Chondrocyte (in vitro differentiated cells): ENCODE data around the gene SKAP1. TPM values are rescaled to one million over a fixed set of nuclear protein-coding genes. Genes with fewer than 3 reads are reported as not detected.
"Not testable (repeated sequence)": the region's sequence is repeated elsewhere in the genome, so short reads cannot be mapped to it uniquely, and the experiment has no call there.

Experiments used
- DNase-seq: peaks from one replicate; pipeline ENCODE4 v3.0.0; 2021; ENCODE audit warnings: mixed read lengths, low spot score
- H3K27ac Mint-ChIP-seq: one replicate; pipeline ENCODE4 v1.8.0; 2021; ENCODE audit warnings: mild to moderate bottlenecking, moderate library complexity, mixed read lengths; ENCODE audit not compliant: unreplicated experiment
- H3K27me3 Mint-ChIP-seq: 2 replicates; pipeline ENCODE4 v1.8.0; 2021; ENCODE audit warnings: low read depth, mixed read lengths
- H3K36me3 Mint-ChIP-seq: 2 replicates; pipeline ENCODE4 v1.8.0; 2021; ENCODE audit warnings: low read depth, mixed read lengths
- H3K4me1 Mint-ChIP-seq: 2 replicates; pipeline ENCODE4 v1.8.0; 2021; ENCODE audit warnings: low read depth, mild to moderate bottlenecking, mixed read lengths
- H3K4me3 Mint-ChIP-seq: one replicate; pipeline ENCODE4 v1.8.0; 2021; ENCODE audit warnings: mild to moderate bottlenecking, moderate library complexity, mixed read lengths; ENCODE audit not compliant: unreplicated experiment
- H3K9me3 Mint-ChIP-seq: 2 replicates; pipeline ENCODE4 v1.8.0; 2021; ENCODE audit warnings: low read depth, mixed read lengths
- CTCF ChIP-seq: fragments of 200-600 bp; sonication (generic); IDR thresholded peaks from 2 replicates; pipeline ENCODE4 v1.5.0; 2021; ENCODE audit warnings: antibody characterized with exemption, mild to moderate bottlenecking, moderate library complexity
- total RNA-seq: library from RNA; stranded (reverse); gene quantifications from 3 replicates; pipeline ENCODE4 v1.2.1, GENCODE V29; 2021

SKAP1 gene
- total RNA-seq, 1 donor from 2014 or later: not detected

- DNase-seq: no peak
- no peaks in the 10 kb centered on the region for H3K4me1 Mint-ChIP-seq
- TF ChIP-seq CTCF: no peak
- H3K27ac Mint-ChIP-seq: no peak overlapping the region
- H3K36me3 Mint-ChIP-seq: no peaks in the 10 kb centered on the region
- H3K27me3 Mint-ChIP-seq: peaks cover 34% of the 10 kb centered on the region
- no peaks in the 10 kb centered on the region for H3K9me3 Mint-ChIP-seq
- H3K4me3 Mint-ChIP-seq: no peak overlapping the region
These were observed 183.0 kb downstream of the SKAP1 start for GRCh38 chr17:48247038-48247437.

GRCh38 chr17:48246612-48247011, 183.4 kb downstream of the SKAP1 start:
- no peaks in the 10 kb centered on the region for H3K4me1 Mint-ChIP-seq
- no peaks in the 10 kb centered on the region for H3K36me3 Mint-ChIP-seq
- H3K4me3 Mint-ChIP-seq: no peak overlapping the region
- H3K9me3 Mint-ChIP-seq: no peaks in the 10 kb centered on the region
- DNase-seq: no peak
- no peak for TF ChIP-seq CTCF
- H3K27ac Mint-ChIP-seq: no peak overlapping the region
- H3K27me3 Mint-ChIP-seq: peaks cover 31% of the 10 kb centered on the region

GRCh38 chr17:48245465-48246033, 184.5 kb downstream of the SKAP1 start:
- not testable (repeated sequence) for H3K4me3 Mint-ChIP-seq, H3K4me1 Mint-ChIP-seq, DNase-seq, H3K27ac Mint-ChIP-seq, H3K36me3 Mint-ChIP-seq, H3K9me3 Mint-ChIP-seq
- peaks cover 21% of the 10 kb centered on the region for H3K27me3 Mint-ChIP-seq

GRCh38 chr17:48244814-48245213, 185.2 kb downstream of the SKAP1 start:
- no peak for DNase-seq
- Mint-ChIP-seq H3K27me3 (peaks cover 21% of the 10 kb centered on the region), H3K4me1 (peaks cover 15% of the 10 kb centered on the region)

DNA sequence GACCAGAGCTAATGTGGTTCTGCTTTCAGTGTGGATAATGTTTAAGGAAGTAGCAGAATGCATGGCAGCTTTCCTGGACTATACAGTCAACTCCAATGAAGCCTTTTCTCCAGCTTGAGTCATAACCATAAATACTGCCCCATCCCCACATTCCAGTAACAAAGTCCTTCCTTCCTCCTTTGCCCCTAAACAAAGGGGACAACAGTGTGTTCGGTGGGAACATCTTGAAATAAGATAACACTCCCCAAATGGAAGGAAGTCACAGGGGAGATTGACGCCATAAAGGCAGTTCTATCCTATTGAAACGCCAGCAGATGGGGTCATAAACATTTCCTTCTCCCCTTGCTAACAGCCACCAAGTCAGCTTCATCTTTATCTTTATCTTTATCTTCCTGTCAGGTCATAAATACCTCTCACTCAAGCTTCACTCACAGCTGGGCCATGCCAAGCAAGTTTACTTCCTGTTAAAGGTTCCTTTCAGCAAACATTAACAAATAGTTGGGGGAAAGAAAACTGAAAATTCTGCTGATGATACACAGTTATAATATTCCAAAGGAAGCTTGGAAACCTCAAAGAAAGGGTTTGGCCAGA, 185.8 kb downstream of the SKAP1 start:
- H3K4me3 Mint-ChIP-seq: no peak overlapping the region
- no peak for DNase-seq
- peaks cover 15% of the 10 kb centered on the region for H3K4me1 Mint-ChIP-seq
- no peak overlapping the region for H3K27ac Mint-ChIP-seq
- H3K36me3 Mint-ChIP-seq: no peaks in the 10 kb centered on the region
- no peaks in the 10 kb centered on the region for H3K9me3 Mint-ChIP-seq
- TF ChIP-seq CTCF: no peak
- H3K27me3 Mint-ChIP-seq: peaks cover 21% of the 10 kb centered on the region

More at GRCh38 chr17:48244814-48245213, 185.2 kb downstream of the SKAP1 start:
- TF ChIP-seq CTCF: no peak
- no peaks in the 10 kb centered on the region for H3K9me3 Mint-ChIP-seq
- H3K36me3 Mint-ChIP-seq: no peaks in the 10 kb centered on the region
- H3K27ac Mint-ChIP-seq: no peak overlapping the region
- no peak overlapping the region for H3K4me3 Mint-ChIP-seq
